Myocyte (in vitro differentiated cells): ENCODE data around the gene SNX2. TPM values are rescaled to one million over a fixed set of nuclear protein-coding genes. Genes with fewer than 3 reads are reported as not detected.
"Not testable (repeated sequence)": the region's sequence is repeated elsewhere in the genome, so short reads cannot be mapped to it uniquely, and the experiment has no call there.

Experiments used
- DNase-seq: peaks from one replicate; pipeline ENCODE4 v3.0.0-alpha.2; 2012; ENCODE audit warnings: low read depth
- polyA plus RNA-seq: library from polyadenylated mRNA; unstranded; fragments of >200 nt; gene quantifications from one replicate; pipeline ENCODE4 v1.2.1, GENCODE V29; 2012; ENCODE audit warnings: missing spikeins
- total RNA-seq: library from RNA; depleted of rRNA; stranded (reverse); fragments of >200 nt; gene quantifications from 2 replicates; pipeline ENCODE4 v1.2.3, GENCODE V29; 2014

The SNX2 gene
- total RNA-seq: 36.6 and 41.1 TPM in 2 replicates
- polyA plus RNA-seq: 24.4 TPM

- peak; percentile 91 for DNase-seq
These were observed at the start of gene SNX2 for GRCh38 chr5:122774861-122775549. TSS of gene SNX2 (plus strand) at chr5:122775080. CDS start at chr5:122775104, 24 bp downstream.

GRCh38 chr5:122727112-122727541 is 47.8 kb upstream of the SNX2 start:
- peak; percentile 29 for DNase-seq

DNA sequence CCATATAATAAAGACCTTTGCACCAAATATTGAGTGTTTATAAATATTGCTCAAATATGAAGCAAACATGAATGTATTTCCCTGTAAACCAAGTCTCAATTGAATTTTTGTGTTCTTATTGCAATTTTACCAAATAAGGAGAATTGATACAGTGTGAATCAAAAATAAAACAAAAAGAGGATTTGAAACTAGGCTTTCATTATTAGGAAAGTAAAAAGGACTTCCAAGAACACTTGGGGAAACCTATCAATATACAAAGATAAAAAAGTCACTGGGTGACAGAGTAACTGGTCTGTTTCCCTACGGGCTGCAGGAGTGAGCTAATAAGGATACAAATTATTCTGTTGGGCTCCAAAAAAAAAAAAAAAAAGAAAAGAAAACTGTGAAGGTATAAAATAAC is 44.8 kb upstream of the SNX2 start:
- no peak for DNase-seq

GRCh38 chr5:122730456-122730855 is 44.4 kb upstream of the SNX2 start:
- no peak for DNase-seq

DNA sequence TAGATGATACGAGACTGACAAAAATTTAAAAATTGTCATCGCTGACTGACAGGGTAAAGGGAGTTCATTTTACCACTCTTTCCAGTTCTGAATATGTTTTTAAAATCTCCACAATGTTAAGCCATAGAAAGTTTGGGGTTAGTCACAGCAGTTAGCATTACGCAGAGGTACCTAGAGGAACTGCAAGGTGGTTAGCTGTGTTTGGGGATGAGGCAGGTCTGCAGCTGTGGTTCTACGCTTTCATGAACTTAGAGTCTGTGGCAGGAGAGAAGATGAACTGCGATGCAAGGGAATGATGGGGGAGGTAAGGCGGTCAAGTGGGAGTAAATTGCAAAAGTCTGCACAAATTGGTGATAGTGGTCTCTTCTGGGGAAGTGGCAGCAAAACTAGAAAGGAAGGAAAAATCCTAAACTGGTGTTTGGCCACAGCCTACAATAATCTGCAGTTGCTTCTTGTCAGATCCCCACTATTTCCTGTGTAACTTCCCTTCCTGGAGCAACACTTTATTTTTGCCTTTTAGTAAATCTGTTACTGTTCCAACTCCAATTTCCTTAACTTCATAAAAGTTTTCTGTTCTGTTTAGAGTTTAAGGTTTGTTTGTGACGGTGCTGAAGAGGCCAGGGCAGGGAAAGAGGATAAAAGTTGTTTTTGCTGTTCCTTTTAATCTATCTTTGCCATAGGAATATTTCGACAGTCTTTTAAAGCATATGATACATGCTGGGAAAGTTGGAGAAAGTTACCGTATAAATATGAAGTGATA is 38.6 kb upstream of the SNX2 start:
- no peak for DNase-seq

GRCh38 chr5:122738088-122738487 is 36.8 kb upstream of the SNX2 start:
- DNase-seq: no peak

- peak; percentile 62 for DNase-seq
These were observed 33.2 kb upstream of the SNX2 start for GRCh38 chr5:122741681-122742080.

- no peak for DNase-seq
These were observed 31.6 kb upstream of the SNX2 start for GRCh38 chr5:122743261-122743660.

- no peak for DNase-seq
These were observed 29.3 kb upstream of the SNX2 start for GRCh38 chr5:122745597-122745996.

GRCh38 chr5:122749886-122750285 is 25.0 kb upstream of the SNX2 start:
- no peak for DNase-seq

DNA sequence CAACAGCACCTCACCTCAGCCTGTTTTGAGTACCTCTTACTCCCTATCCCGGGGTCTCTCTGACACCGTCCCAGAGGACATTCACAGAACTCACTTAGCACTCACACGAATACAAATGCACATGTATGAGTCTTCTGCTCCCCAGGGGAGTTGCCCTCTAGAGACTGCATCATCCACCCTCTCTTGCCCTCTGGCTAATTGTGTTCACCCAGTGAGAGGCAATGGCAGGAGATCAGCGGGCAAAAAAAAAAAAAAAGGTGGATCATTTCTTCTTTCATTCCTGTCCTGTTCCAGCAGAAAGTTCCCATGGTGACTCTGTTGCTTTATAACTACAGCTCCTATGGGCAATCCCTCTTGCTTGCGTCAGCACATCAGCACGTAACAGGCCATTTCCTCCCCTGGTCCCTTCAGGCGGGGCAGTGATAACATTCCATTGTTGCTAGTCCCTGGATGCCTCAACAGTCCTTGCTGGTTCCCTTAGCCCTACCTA is 23.5 kb upstream of the SNX2 start:
- DNase-seq: no peak

DNA sequence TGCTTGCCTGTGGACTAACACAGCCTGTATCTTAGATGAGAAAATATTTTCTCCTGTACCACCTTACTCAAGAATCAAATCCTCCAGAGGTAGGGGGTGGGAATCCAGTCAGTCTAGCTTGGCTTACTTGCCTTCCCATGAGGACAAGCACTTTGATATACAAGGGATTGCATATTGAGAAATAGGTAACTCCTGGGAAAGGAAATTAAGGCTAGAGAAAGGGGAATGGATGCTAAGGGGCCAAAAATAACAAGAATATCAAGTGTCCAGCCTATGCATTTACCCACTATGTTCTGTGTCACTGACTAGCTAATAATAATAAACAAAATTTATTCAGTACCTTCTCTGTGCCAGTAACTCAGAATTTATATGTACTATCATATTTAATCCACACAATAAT is 21.4 kb upstream of the SNX2 start:
- no peak for DNase-seq

- DNase-seq: no peak
These were observed 19.1 kb upstream of the SNX2 start for GRCh38 chr5:122755783-122756182.

DNA sequence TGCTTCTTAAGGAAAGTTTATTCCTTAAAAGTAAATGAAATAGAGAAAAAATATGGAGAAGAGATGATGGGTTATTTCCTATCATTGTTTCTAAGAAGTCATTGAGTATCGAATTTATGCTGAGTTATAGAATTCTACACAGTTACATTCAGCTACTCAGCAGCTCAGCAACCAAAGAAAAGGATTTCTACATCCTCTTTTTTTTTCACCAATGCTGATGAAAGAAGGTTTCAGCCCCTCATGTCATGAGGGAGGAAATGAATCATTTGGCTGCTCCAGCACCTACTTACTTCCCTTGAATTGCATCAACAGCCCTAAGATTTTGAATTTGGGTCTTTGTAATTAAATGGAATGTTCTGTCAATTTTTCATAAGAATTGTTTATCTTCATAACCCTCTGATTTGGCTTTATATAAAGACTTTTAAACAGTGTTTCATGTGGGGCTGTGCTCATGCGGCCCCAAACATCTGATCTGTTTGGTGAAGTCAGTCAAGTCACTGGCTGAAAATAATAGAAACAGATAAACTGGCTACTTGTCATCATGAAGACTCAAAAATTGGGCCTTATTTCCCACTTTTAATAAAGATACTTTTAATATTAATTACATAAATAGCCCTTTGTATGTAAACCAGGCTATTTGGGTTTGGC is 18.5 kb upstream of the SNX2 start:
- DNase-seq: peak; percentile 13

GRCh38 chr5:122757285-122757684 is 17.6 kb upstream of the SNX2 start:
- DNase-seq: no peak

DNA sequence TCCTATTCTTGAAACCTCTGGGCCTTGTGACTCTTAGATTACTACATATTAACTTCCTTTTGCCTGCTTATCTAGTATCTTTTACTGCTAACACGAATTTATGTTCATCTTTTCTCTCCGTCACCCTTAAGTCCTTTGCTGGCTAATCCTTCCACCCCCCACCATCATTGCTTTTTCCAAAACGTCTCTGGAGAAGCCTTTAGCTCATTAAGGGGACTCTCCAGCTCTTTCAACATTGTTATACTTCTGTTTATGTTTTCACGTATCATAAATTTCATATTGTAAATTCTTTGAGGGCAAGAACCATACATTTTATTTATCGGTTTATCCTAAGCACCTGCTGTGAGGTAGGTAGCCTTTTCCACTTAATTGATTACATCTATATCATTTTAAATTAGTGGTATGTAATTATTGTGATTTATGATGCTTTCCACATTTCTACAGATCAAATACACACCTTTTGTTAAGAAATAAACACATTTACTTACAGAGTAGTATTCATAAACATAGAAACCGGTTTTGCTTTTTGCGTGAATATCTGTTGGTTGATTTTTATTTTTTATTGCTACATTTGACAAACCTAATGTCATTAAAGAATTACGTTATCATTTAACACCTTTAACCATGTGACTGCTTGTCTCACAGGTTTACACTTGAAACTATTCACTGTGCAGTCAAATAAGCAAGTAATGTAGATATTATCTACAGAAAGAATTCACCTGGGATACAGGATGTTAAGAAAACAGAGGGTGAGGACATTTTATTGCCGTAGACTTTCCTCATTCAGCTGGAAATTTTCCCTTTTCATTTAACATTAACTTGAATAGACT is 15.4 kb upstream of the SNX2 start:
- no peak for DNase-seq

- no peak for DNase-seq
These were observed 14.6 kb upstream of the SNX2 start for GRCh38 chr5:122760236-122760635.

- DNase-seq: no peak
These were observed 13.8 kb upstream of the SNX2 start for GRCh38 chr5:122761115-122761514.

- DNase-seq: not testable (repeated sequence)
These were observed 13.0 kb upstream of the SNX2 start for GRCh38 chr5:122761896-122762295.

- no peak for DNase-seq
These were observed 8.8 kb upstream of the SNX2 start for GRCh38 chr5:122766130-122766529.

GRCh38 chr5:122770477-122770876 is 4.4 kb upstream of the SNX2 start:
- DNase-seq: no peak
